Ovary (tissue), 3 donors: ENCODE results near the gene CKB.

Source experiments
- CTCF ChIP-seq, 3 donors: fragments of 450-650 bp in 2 of 3; fragments of 200-600 bp in 1 of 3; IDR thresholded peaks; one replicate each; pipeline versions ENCODE4 v1.5.1 to v1.8.0; 2016 to 2022; ENCODE audit warnings: antibody characterized with exemption in 3 of 3, mild to moderate bottlenecking in 1 of 3
- EP300 ChIP-seq: sonication (generic); formaldehyde crosslinking; IDR thresholded peaks from one replicate; pipeline ENCODE4 v1.6.1; 2017; ENCODE audit warnings: antibody characterized with exemption
- POLR2A ChIP-seq: fragments of 450-650 bp; IDR thresholded peaks from one replicate; pipeline ENCODE4 v1.6.1; 2017; ENCODE audit warnings: antibody characterized with exemption, mild to moderate bottlenecking, moderate library complexity
- donor health status: DM: no; HTN: no; CAD: no.

GRCh38 chr14:103546652-103547454 is 24.2 kb upstream of the CKB start:
- TF ChIP-seq CTCF (IDR thresholded peaks at IDR 0.05) (peak; percentile 41 to 98 (median 96)), POLR2A (peak; percentile 32), EP300 (no peak)
